MCF 10A (cell line): Measurements from ENCODE around the gene PIK3AP1. TPM values are rescaled to one million over a fixed set of nuclear protein-coding genes. Genes with fewer than 3 reads are reported as not detected.
A peak's percentile ranks its signal among the peaks of the same experiment; 100 is the strongest.

Source experiments
- BruUV-seq: library from RNA; stranded (reverse); fragments of 400-500 nt; replicated peaks from 2 replicates; lab custom pipeline; 2021; lab: Mats Ljungman, UMichigan
- CTCF ChIA-PET: fragments of 300-600 bp; sonication (Branson Sonifier 250); formaldehyde crosslinking; extraction: SDS; loops from one replicate; lab custom pipeline; 2021; ENCODE audit warnings: antibody characterized with exemption, inconsistent platforms; lab: Yijun Ruan, JAX
- POLR2A ChIA-PET: fragments of 300-600, 350-650 bp; sonication (Branson Sonifier 250); formaldehyde crosslinking; extraction: SDS; loops from one replicate; lab custom pipeline; 2020; ENCODE audit warnings: antibody characterized with exemption, inconsistent platforms; lab: Yijun Ruan, JAX
- DNase-seq: peaks from one replicate; pipeline ENCODE4 v3.0.0-alpha.2; 2018; ENCODE audit not compliant: unreplicated experiment
- H3K27ac Mint-ChIP-seq: one replicate; pipeline ENCODE4 v1.8.0; 2022; ENCODE audit warnings: mild to moderate bottlenecking, low read depth, mixed read lengths; ENCODE audit not compliant: unreplicated experiment
- H3K27me3 Mint-ChIP-seq: one replicate; pipeline ENCODE4 v1.8.0; 2022; ENCODE audit warnings: mixed read lengths; ENCODE audit not compliant: insufficient read depth, unreplicated experiment
- H3K36me3 Mint-ChIP-seq: one replicate; pipeline ENCODE4 v1.8.0; 2022; ENCODE audit warnings: mild to moderate bottlenecking, moderate library complexity, mixed read lengths; ENCODE audit not compliant: insufficient read depth, unreplicated experiment
- H3K4me1 Mint-ChIP-seq: one replicate; pipeline ENCODE4 v1.8.0; 2022; ENCODE audit warnings: mixed read lengths; ENCODE audit not compliant: insufficient read depth, unreplicated experiment
- H3K4me3 Mint-ChIP-seq: one replicate; pipeline ENCODE4 v1.8.0; 2022; ENCODE audit warnings: mild to moderate bottlenecking, moderate library complexity, mixed read lengths; ENCODE audit not compliant: unreplicated experiment
- H3K9me3 Mint-ChIP-seq: one replicate; pipeline ENCODE4 v1.8.0; 2022; ENCODE audit warnings: mixed read lengths; ENCODE audit not compliant: unreplicated experiment
- intact Hi-C: fragments of 100-400 bp; cut with micrococcal nuclease; formaldehyde crosslinking; loops from 2 replicates; pipeline ENCODE4 v1.14.1; 2022
- total RNA-seq: library from RNA; stranded (reverse); gene quantifications from 2 replicates; pipeline ENCODE4 v1.2.3, GENCODE V29; 2022
- TF ChIP-seq, protein P1 (sequence below): fragments of 200-600 bp; IDR thresholded peaks from one replicate; pipeline ENCODE4 v1.8.0; 2022; ENCODE audit warnings: antibody characterized with exemption, mild to moderate bottlenecking; ENCODE audit not compliant: unreplicated experiment

PIK3AP1 gene
- total RNA-seq, 1 experiment from 2014 or later, result not detected

DNA sequence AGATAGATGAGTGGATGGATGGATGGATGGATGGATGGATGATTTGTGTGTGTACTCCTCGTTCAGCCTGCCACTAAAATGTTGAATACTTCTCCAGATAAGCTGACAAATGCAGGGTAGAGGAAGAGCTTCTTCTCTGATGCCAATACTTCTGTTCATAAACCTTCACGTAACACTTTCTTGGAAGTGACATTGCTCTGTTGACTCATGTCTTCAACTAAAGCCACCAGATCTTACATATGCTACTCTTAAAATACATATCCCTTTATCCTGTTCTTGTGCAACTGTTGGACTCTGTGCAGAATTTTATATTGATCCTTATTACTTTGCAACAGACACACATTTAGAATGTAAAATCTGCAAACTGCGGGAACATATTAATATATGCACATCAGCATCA, 26.9 kb downstream of the PIK3AP1 start:
- Mint-ChIP-seq H3K4me3 (no peak overlapping the region), H3K27me3 (no peaks in the 10 kb centered on the region), H3K36me3 (no peaks in the 10 kb centered on the region), H3K27ac (no peak overlapping the region), H3K4me1 (no peaks in the 10 kb centered on the region), H3K9me3 (no peaks in the 10 kb centered on the region)
- ChIA-PET CTCF (interaction anchor here (0.6 to 0.9 kb wide), 3 partner anchors 14 to 319 kb away, joined by 3 to 4 read pairs (median 3); no protein-coding TSS in a partner anchor), POLR2A (interaction anchor here (0.6 kb wide), 1 partner anchor 19 kb away, joined by 3 read pairs; no protein-coding TSS in a partner anchor)
- intact Hi-C loops, result no loop called here
- TF ChIP-seq, protein P1, sequence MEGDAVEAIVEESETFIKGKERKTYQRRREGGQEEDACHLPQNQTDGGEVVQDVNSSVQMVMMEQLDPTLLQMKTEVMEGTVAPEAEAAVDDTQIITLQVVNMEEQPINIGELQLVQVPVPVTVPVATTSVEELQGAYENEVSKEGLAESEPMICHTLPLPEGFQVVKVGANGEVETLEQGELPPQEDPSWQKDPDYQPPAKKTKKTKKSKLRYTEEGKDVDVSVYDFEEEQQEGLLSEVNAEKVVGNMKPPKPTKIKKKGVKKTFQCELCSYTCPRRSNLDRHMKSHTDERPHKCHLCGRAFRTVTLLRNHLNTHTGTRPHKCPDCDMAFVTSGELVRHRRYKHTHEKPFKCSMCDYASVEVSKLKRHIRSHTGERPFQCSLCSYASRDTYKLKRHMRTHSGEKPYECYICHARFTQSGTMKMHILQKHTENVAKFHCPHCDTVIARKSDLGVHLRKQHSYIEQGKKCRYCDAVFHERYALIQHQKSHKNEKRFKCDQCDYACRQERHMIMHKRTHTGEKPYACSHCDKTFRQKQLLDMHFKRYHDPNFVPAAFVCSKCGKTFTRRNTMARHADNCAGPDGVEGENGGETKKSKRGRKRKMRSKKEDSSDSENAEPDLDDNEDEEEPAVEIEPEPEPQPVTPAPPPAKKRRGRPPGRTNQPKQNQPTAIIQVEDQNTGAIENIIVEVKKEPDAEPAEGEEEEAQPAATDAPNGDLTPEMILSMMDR, result no peak
- no TSS peak for BruUV-seq
- no peak for DNase-seq

DNA sequence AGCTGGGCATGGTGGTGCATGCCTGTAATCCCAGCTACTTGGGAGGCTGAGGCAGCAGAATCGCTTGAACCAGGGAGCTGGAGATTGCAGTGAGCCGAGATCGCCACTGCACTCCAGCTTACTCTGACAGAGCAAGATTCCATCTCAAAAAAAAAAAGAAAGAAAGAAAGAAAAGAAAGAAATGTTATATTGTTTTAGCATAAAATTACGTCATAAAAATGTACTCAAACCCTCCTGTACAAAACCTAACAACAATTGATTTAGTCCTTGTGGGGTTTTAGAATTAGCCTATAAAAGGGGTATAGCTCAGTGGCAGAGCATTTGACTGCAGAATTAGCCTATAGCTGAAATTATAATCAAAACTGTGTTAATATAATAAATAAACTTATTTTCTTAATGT, 27.9 kb downstream of the PIK3AP1 start:
- BruUV-seq, result no TSS peak

GRCh38 chr10:96691761-96692160, 28.6 kb downstream of the PIK3AP1 start:
- CTCF ChIA-PET, result interaction anchor here (0.6 kb wide), 1 partner anchor 43 kb away, joined by 3 read pairs; no protein-coding TSS in a partner anchor
- TF ChIP-seq, protein P1, result no peak

More for the DNA sequence above, 27.9 kb downstream of the PIK3AP1 start:
- Mint-ChIP-seq H3K9me3 (no peaks in the 10 kb centered on the region), H3K4me1 (no peaks in the 10 kb centered on the region), H3K27me3 (no peaks in the 10 kb centered on the region), H3K27ac (no peak overlapping the region), H3K36me3 (no peaks in the 10 kb centered on the region), H3K4me3 (no peak overlapping the region)
- TF ChIP-seq, protein P1, result no peak
- DNase-seq, result no peak
- intact Hi-C loops, result no loop called here
- ChIA-PET POLR2A (interaction anchor here (0.6 kb wide), 1 partner anchor 379 kb away, joined by 3 read pairs; no protein-coding TSS in a partner anchor), CTCF (interaction anchor here (0.6 kb wide), 1 partner anchor 43 kb away, joined by 3 read pairs; no protein-coding TSS in a partner anchor)

GRCh38 chr10:96690755-96691730, 29.3 kb downstream of the PIK3AP1 start:
- POLR2A ChIA-PET, result no interaction called here
- intact Hi-C loops, result no loop called here
- Mint-ChIP-seq H3K9me3 (no peaks in the 10 kb centered on the region), H3K4me3 (no peak overlapping the region), H3K4me1 (no peaks in the 10 kb centered on the region), H3K27ac (no peak overlapping the region), H3K36me3 (no peaks in the 10 kb centered on the region), H3K27me3 (no peaks in the 10 kb centered on the region)
- CTCF ChIA-PET, result no interaction called here
- peak; percentile 19 for DNase-seq
- BruUV-seq, result no TSS peak
- TF ChIP-seq, protein P1, result no peak

More at GRCh38 chr10:96691761-96692160, 28.6 kb downstream of the PIK3AP1 start:
- DNase-seq, result no peak
- Mint-ChIP-seq H3K4me1 (no peaks in the 10 kb centered on the region), H3K27me3 (no peaks in the 10 kb centered on the region), H3K36me3 (no peaks in the 10 kb centered on the region), H3K27ac (no peak overlapping the region), H3K9me3 (no peaks in the 10 kb centered on the region), H3K4me3 (no peak overlapping the region)
- intact Hi-C loops, result no loop called here
- BruUV-seq, result no TSS peak
- POLR2A ChIA-PET, result no interaction called here
